HG03060 (cell line): Measurements from ENCODE around the gene ELN.
"Not testable (repeated sequence)": the region's sequence is repeated elsewhere in the genome, so short reads cannot be mapped to it uniquely, and the experiment has no call there.

ENCODE experiments used
- ATAC-seq: cut with Tn5 transposase; IDR thresholded peaks from one replicate; pipeline ENCODE4 v1.9.1; 2021; ENCODE audit warnings: low read depth, moderate number of reproducible peaks; ENCODE audit not compliant: unreplicated experiment

ELN gene

DNA sequence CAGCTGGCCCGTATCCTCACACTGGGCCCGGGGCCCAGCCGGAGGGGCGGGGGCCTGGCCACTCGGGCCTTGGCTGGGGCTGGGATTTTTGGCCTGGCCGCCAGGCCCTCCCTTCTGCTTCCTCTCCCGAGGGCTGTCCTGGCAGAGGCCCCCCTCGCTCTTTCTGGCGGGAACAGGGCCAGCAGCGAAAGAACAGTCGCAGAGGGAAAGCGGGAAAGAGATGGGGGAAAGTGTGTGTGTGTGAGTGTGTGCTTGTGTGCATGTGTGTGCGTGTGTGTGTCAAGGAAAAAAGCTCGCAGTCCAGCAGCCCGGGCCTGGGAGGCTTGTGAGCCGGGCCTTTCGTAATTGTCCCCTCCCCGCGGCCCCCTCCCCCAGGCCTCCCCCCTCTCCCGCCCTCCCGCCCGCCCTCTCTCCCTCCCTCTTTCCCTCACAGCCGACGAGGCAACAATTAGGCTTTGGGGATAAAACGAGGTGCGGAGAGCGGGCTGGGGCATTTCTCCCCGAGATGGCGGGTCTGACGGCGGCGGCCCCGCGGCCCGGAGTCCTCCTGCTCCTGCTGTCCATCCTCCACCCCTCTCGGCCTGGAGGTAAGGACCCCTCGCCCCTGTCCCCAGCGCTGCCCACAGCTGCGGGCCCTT is at the start of gene ELN:
ELN (plus strand) TSS at position 491 of the 638 bp plus-strand sequence; CDS start at position 506, 15 bp downstream.
- ATAC-seq, result no peak

- ATAC-seq, result no peak
These were observed 49.1 kb upstream of the ELN start for GRCh38 chr7:73978661-73979563.

DNA sequence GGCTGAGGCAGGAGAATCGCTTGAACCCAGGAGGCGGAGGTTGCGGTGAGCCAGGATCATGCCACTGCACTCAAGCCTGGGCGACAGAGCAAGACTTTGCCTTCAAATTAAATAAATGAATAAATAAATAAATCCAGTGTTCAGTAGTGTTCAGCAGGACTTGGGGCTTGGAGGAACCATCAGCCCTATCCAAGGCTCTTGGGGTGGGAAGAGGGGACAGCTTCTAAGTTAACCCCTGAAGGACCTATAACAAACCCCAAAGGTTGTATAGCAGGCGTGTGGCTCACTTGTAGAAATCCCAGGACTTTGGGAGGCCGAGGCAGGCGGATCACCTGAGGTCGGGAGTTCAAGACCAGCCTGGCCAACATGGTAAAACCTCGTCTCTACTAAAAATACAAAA is 48.3 kb upstream of the ELN start:
- ATAC-seq, result not testable (repeated sequence)

DNA sequence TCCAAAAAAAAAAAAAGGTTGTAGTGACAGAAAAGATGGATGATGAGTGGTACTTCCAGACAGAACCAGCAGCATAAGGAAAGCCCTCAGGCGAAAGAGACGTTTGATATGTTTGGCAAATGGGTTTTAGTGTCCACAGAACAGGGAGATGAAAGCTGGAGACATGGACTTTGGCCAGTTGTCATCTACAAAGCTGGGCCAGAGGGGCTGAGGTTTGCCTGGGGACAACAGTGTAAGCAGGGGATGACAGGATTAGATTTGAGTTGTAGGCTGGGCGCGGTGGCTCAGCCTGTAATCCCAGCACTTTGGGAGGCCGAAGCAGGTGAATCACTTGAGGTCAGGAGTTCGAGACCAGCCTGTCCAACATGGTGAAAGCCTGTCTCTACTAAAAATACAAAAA is 47.8 kb upstream of the ELN start:
- no peak for ATAC-seq

- ATAC-seq, result no peak
These were observed 46.0 kb upstream of the ELN start for GRCh38 chr7:73981933-73982332.

- ATAC-seq, result no peak
These were observed 44.4 kb upstream of the ELN start for GRCh38 chr7:73983437-73984164.

DNA sequence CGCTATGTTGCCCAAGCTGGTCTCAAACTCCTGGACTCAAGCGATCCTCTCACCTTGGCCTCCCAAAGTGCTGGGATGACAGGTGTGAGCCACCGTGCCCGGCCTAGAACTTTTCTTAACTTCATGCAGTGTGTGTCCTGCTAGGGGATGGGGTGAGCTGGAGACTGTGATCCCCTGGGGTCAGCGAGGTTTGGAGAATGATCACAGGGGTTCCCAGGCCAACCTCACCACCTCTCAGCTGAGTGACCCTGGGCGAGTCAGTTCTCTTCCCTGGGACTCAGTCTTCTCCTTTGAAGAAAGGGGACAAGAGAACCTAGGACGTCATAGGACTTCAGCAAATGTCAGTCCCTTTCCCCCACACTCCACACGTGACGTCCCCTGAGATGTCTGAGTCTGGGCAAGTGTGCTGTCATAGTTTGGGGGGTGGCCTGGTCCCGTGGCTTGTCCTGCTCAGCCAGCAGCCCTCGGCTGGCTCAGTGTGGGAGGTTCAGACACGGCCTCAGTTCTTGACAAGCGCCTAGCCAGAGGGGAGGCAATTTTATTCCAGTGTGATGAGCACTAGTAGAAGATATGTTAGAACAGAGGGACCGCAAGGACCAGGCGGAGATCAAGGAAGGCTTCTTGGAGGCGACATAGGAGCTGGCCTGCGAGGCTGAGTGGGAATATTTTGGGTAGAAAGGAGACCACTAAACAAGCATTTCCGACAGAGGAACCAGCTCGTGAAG is 43.3 kb upstream of the ELN start:
- ATAC-seq, result no peak

- no peak for ATAC-seq
These were observed 42.2 kb upstream of the ELN start for GRCh38 chr7:73985737-73986141.

DNA sequence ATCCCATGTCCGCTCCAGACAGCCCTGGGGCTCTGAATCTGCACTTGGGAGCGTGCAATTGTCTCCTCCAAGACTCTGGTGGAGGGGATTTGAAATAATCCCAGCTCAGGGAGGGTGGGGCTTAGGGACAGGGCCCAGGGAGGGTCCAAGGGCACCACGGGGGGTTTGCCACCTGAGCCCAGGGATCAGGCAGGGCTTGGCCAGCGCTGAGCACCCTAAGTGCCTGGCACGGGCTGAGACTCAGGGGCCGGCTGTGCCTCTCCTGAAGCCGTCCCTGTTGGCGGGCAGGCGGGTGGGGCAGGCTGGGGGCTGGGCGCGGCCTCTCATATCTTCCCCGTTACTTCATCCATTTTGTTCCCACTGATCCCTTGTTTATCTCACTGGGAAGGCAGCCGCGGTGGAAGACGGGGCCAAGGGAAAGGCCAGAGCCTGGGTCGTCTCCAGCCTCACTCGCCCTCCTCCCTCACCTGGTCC is 41.8 kb upstream of the ELN start:
- no peak for ATAC-seq

GRCh38 chr7:73987298-73987697 is 40.7 kb upstream of the ELN start:
- no peak for ATAC-seq

GRCh38 chr7:73988197-73988596 is 39.8 kb upstream of the ELN start:
- ATAC-seq, result no peak

DNA sequence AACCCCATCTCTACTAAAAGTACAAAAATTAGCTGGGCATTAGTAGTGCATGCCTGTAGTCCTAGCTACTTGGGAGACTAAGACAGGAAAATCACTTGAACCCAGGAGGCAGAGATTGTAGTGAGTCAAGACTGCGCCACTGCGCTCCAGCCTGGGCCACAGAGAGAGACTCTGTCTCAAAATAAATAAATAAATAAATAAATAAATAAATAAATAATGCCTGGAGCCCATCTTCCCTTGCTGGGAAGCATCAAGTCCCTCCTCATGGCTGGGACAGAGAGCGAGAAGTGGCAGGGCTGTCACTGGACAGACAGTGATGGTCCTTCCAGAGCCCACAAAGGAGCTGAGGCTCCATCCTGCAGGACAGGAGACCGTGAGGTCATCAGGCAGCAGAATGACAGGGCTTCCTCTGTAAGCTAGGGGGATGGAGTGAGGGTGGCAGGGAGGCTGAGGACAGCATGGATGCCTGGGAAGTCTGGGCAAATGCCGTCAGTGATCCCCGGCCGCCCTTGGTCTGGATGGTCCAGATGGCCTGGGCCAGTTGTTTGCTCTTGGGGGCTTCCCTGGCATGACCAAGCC is 36.4 kb upstream of the ELN start:
- no peak for ATAC-seq

GRCh38 chr7:73992101-73992562 is 35.8 kb upstream of the ELN start:
- ATAC-seq, result no peak

GRCh38 chr7:73994023-73994422 is 34.0 kb upstream of the ELN start:
- ATAC-seq, result no peak

DNA sequence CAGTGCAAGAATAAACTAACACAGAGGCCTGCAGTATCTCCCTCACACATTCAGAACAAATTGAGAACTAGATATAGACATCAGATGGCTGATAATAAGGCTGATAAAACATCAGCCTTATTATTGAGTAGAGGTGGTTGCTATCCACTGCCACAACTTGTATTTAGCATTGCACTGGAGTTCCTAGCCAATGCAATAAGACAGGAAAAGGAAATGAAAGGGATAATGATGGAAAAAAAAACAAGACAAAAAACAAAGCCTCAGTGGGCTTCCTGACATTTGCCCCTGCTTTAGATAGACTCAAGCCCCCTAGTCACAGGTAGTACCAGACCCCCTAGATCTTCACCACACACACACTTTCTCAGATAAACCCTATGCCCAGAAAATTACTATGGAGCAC is 33.2 kb upstream of the ELN start:
- no peak for ATAC-seq

GRCh38 chr7:73995330-73995729 is 32.6 kb upstream of the ELN start:
- no peak for ATAC-seq

DNA sequence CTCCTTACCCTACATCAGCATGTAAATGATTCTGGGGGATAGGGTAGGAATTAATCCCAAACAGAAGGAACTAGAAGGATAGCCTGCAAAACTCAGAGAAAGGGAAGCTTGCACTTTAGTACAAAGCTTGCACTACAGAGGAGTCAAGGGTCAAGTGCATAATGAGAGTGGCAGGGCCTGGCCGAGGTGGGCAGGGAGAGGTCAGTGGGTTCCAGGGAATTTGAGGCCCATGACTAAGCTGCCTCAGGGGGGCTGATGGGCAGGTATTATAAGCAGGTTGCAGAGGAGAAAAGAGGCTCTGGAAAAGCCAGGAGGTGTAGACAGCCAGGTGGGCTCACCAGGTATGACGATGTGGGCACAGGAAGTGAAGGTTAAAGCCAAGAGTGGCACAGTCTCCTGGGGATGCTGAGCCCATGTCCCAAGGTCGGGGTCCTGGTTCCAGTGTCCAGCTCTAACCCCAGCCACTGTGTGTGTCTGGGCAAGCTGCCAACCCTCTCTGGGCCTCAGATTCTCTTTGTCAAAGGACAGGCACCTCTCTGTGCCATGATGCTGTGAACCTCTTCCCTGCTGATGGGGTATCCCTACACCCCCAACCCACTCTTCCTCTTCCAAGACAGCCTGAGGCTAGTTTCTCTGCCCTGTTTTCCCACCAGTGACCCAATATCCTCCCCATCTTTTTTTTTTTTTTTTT is 32.0 kb upstream of the ELN start:
- ATAC-seq, result no peak

GRCh38 chr7:73997056-73997455 is 30.9 kb upstream of the ELN start:
- no peak for ATAC-seq

GRCh38 chr7:73999664-74000435 is 28.1 kb upstream of the ELN start:
- no peak for ATAC-seq
